Measurements from ENCODE around the gene TNNC2. TPM values are rescaled to one million over a fixed set of nuclear protein-coding genes. Genes with fewer than 3 reads are reported as not detected.

The TNNC2 gene
- total RNA-seq, 4 donors from 2014 or later, result 2,919 to 3,968 (median 3,006) TPM

Other genes with a start within 250 kb of the TNNC2 start
- not detected for gene WFDC8, start 248.0 kb downstream of the TNNC2 start, total RNA-seq
- not detected for gene WFDC10A, start 197.6 kb downstream of the TNNC2 start, total RNA-seq
- gene WFDC9, start 196.0 kb downstream of the TNNC2 start, total RNA-seq, result not detected
- gene WFDC11, start 157.1 kb downstream of the TNNC2 start, total RNA-seq, result not detected
- not detected for gene WFDC13, start 125.3 kb downstream of the TNNC2 start, total RNA-seq
- gene WFDC10B, start 122.3 kb downstream of the TNNC2 start, total RNA-seq, result not detected
- gene SPINT4, start 105.0 kb downstream of the TNNC2 start, total RNA-seq, result not detected
- gene WFDC3, start 35.4 kb downstream of the TNNC2 start, total RNA-seq, result not detected
- 10 to 100 TPM; 26.1 to 41.9 (median 36.4) TPM for gene DNTTIP1, start 35.4 kb downstream of the TNNC2 start, total RNA-seq
- under 1 TPM in 1 of 4 donors, not detected in 3; 0.84 TPM for gene UBE2C, start 14.7 kb downstream of the TNNC2 start, total RNA-seq
- gene SNX21, start 6.5 kb upstream of the TNNC2 start, total RNA-seq, result 100 to 1,000 TPM in 2 of 4 donors, 10 to 100 TPM in 2; 35.8 to 114 (median 79.0) TPM
- 10 to 100 TPM; 32.3 to 66.2 (median 41.4) TPM for gene ACOT8, start 30.1 kb upstream of the TNNC2 start, total RNA-seq
- 1 to 10 TPM; 1.3 to 3.3 (median 2.1) TPM for gene ZSWIM3, start 30.3 kb upstream of the TNNC2 start, total RNA-seq
- gene ZSWIM1, start 53.9 kb upstream of the TNNC2 start, total RNA-seq, result 1 to 10 TPM; 5.7 to 8.5 (median 6.9) TPM
- gene SPATA25, start 60.3 kb upstream of the TNNC2 start, total RNA-seq, result 1 to 10 TPM in 2 of 4 donors, under 1 TPM in 1, not detected in 1; 0.71 to 4.1 (median 1.8) TPM
- gene NEURL2, start 63.9 kb upstream of the TNNC2 start, total RNA-seq, result 10 to 100 TPM in 2 of 4 donors, 1 to 10 TPM in 2; 4.9 to 24.1 (median 10.2) TPM
- 10 to 100 TPM; 21.9 to 59.2 (median 46.2) TPM for gene CTSA, start 64.0 kb upstream of the TNNC2 start, total RNA-seq
- 10 to 100 TPM; 22.2 to 77.3 (median 37.3) TPM for gene PLTP, start 84.8 kb upstream of the TNNC2 start, total RNA-seq
- 10 to 100 TPM; 32.1 to 51.2 (median 37.0) TPM for gene PCIF1, start 107.4 kb upstream of the TNNC2 start, total RNA-seq
- 10 to 100 TPM in 3 of 4 donors, 1 to 10 TPM in 1; 8.3 to 19.1 (median 12.7) TPM for gene ZNF335, start 144.9 kb upstream of the TNNC2 start, total RNA-seq
- gene MMP9, start 181.6 kb upstream of the TNNC2 start, total RNA-seq, result 1 to 10 TPM in 1 of 4 donors, under 1 TPM in 3; 0.51 to 1.4 (median 0.67) TPM
- not detected for gene SLC12A5, start 201.9 kb upstream of the TNNC2 start, total RNA-seq